GM12864 (cell line): ENCODE results near the gene IGLL5.

Experiments used
- DNase-seq: peaks from one replicate; pipeline ENCODE4 v3.0.0-alpha.2; 2011; ENCODE audit warnings: low read depth
- H3K4me3 ChIP-seq: 2 replicates; pipeline ENCODE4 v1.5.1; 2011; ENCODE audit warnings: mild to moderate bottlenecking, low read depth, low read length, control low read depth
- TF ChIP-seq, protein P1 (sequence below): IDR thresholded peaks from 2 replicates; pipeline ENCODE4 v1.5.1; 2011; ENCODE audit warnings: low read depth, mild to moderate bottlenecking, moderate library complexity, low read length, control low read depth, inconsistent platforms; ENCODE audit errors: missing control alignments

The IGLL5 gene

DNA sequence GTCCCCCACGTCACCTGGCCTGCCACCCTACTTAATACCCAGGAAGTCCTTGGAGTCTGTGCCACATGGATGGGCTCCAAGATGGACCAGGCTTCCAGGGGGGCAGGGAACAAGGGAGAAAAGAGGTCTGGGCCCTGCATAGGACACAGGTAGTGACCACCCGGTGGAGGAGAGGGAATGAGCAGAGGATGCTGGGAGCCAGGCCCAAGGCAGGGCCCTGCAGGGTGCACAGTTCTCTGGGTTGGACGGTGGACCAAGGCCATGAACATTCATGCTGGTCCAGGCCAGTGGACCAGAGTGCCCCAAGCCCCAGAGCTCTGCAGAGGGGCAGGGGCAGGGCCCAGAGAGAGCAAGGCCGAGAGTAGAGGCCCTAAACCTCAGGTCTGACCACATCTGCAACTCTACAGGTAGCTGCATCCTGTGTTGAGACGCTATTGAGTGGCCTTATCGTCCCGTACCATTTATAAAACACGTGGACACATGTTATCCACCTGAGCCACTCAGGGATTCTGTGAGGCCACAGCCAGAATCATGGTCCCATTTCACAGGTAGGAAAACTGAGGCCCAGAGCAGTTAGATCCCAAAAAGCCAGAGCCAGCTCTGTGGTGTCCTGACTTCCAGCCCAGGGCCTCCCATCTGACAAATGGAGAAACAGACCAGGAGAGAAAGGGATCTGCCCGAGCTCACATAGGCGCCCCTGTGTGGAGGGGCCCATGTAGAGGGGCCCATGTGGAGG, 46.4 kb downstream of the IGLL5 start:
- TF ChIP-seq, protein P1, sequence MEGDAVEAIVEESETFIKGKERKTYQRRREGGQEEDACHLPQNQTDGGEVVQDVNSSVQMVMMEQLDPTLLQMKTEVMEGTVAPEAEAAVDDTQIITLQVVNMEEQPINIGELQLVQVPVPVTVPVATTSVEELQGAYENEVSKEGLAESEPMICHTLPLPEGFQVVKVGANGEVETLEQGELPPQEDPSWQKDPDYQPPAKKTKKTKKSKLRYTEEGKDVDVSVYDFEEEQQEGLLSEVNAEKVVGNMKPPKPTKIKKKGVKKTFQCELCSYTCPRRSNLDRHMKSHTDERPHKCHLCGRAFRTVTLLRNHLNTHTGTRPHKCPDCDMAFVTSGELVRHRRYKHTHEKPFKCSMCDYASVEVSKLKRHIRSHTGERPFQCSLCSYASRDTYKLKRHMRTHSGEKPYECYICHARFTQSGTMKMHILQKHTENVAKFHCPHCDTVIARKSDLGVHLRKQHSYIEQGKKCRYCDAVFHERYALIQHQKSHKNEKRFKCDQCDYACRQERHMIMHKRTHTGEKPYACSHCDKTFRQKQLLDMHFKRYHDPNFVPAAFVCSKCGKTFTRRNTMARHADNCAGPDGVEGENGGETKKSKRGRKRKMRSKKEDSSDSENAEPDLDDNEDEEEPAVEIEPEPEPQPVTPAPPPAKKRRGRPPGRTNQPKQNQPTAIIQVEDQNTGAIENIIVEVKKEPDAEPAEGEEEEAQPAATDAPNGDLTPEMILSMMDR, result no peak
- H3K4me3 ChIP-seq, result no peak overlapping the region
- no peak for DNase-seq

DNA sequence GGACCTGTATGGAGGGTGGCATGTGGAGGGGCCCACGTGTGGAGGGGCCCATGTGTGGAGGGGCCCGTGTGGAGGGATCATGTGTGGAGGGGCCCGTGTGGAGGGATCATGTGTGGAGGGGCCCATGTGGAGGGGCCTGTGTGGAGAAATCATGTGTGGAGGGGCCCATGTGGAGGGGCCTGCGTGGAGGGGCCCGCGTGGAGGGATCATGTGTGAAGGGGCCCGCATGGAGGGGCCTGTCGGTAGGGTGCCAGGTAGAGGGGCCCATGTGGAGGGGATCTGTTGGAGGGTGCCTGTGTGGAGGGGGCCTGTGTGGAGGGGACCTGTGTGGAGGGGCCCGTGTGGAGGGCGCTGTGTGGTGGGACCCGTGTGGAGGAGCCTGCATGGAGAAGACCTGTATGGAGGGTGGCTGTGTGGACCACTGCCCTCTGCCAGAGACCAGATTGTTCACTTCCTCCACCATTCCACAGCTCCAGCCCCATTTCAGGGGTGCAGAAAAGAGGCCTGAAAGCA, 47.0 kb downstream of the IGLL5 start:
- DNase-seq, result no peak
- TF ChIP-seq, protein P1, result no peak
- H3K4me3 ChIP-seq, result no peak overlapping the region

DNA sequence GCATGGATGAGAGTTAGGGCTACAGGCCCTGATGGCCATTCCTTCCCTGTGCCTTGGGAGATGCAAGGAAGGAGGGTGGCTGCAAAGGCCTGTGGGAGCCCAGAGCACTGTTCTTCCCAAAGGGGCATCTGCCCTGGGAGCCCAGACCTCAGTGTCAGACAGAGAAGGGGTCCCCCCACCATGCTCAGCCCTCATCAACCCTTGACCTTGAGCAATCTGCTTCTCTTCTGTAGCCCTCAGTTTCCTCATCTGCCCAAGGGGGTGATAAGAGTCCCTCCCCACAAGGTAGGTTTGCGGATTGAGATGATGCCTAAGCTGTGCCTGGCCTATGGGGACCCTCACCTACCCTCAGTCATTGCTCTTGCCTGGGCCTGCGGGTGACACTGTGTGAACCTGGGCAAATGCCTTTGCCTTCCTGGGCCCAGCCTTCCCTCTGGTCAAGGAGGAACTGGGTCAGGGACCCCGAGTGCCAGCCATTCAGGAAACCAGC, 47.5 kb downstream of the IGLL5 start:
- TF ChIP-seq, protein P1, result no peak
- DNase-seq, result no peak
- H3K4me3 ChIP-seq, result no peak overlapping the region

DNA sequence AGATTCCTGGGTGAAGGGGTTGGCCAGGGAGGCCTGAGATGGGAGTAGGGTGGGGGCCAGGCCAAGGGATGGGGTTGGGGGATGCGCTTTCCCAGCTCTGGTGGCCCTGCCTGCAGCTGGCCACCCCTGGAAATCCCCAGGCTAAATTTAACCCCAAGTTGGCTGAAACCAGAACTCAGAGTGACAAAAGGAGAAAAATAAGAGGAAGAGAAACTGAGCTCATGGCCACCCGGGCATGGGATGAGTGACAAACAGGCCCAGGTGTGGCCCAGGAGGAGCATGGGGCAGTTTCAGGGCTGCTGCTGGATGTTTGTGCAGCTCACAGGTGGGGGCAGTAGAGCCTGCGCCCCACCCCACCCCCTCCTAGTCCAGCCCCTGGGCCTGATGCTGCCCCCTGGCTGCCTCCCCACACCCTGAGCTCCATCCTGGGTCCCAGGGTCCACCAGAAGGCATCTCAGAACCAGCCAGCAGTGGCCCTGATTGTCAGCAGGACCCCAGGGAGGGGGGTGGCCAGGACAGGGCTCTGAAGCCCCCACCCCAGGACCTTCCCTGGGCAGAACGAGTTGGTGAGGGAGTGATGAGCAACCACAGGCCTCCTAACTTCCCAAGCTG, 48.0 kb downstream of the IGLL5 start:
- TF ChIP-seq, protein P1, result peak; percentile 56
- no peak overlapping the region for H3K4me3 ChIP-seq
- DNase-seq, result peak; percentile 98

DNA sequence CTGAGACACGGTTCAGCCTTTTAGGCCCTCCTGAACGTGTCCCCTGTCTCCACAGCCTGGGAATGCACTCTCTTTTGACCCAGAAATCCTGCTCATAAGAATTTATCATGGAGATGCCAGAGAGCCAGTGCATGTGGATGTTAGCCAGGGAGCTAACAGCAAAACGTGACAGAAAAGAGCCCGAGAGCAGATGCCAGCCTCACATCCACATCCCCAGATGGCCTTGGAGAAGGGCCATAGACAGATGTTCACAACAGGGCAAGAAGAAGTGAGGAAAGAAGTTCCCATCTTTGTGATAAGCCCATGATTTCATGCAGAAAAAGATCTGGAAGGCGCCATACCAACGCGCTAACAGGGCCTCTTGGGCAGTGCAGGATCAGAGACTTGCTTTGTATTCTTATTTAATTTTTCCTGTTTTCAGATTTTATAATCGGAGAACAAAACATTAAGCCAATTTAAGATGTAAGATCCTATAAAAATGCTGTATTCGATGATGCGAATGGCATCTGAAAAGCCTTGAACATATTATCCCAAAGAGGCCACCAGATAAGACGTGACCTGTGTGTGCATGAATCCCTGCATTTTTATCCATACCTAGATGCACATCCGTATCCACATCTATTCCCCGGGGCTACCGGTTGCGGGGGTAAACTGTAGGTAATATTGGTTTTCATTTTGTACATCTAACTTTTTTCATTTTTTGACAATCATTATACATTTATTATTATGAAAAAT, 48.7 kb downstream of the IGLL5 start:
- TF ChIP-seq, protein P1, result no peak
- no peak for DNase-seq
- no peak overlapping the region for H3K4me3 ChIP-seq

DNA sequence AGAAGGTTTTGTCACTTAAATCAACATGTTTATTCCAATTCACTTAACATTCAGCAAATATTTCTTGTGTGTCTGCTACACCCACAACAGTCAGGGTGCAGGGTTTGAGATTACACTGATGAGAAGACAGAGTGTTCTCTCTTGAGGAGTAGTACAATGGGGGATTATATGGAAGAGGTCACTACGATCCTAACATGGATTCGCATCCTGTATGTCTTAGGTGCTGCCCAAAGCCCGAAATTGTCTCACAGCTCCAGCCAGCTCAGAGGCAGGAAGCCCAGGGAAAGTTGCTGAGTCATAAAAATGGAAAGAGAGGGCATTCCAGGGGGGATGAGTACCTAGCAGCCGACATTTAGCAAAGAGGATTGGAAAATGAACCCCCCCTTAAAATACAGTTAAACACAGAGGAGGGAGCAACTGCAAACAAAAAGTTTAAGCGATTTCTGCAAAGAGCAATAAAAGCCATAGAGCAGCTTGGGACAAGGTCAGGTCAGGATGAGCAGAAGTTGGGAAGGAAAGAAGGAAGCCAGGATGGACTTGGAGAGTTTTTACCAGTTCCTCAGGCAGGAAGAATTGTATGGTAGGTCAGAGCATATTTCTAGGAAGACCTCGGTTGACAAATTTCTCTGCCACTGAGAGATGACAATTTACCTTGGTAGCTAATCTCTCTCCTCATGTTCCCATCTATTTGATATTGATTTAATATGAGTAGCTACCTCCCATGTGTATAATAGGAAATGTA, 49.5 kb downstream of the IGLL5 start:
- no peak for DNase-seq
- TF ChIP-seq, protein P1, result no peak
- no peak overlapping the region for H3K4me3 ChIP-seq
